ENCODE measurements around the gene MYO15B.

The MYO15B gene

GRCh38 chr17:75546181-75546580 lies 41.4 kb upstream of the MYO15B start:
- no peak for DNase-seq (ENCODE audit: low read depth)
- TF ChIP-seq CTCF (IDR thresholded peaks at IDR 0.05; ENCODE audit: control insufficient read depth, extremely low read depth, insufficient read depth), result no peak
- no peak overlapping the region for H3K4me3 ChIP-seq (ENCODE audit: low read depth, low read length)

GRCh38 chr17:75547091-75547490 lies 40.5 kb upstream of the MYO15B start:
- TF ChIP-seq CTCF (IDR thresholded peaks at IDR 0.05; ENCODE audit: control insufficient read depth, extremely low read depth, insufficient read depth), result no peak
- DNase-seq (ENCODE audit: low read depth), result peak; percentile 65
- peak overlapping the region; percentile 21; the same call in 1 of the 2 replicates for H3K4me3 ChIP-seq (ENCODE audit: low read depth, low read length)

- no peak overlapping the region for H3K4me3 ChIP-seq (ENCODE audit: low read depth, low read length)
- DNase-seq (ENCODE audit: low read depth), result no peak
- TF ChIP-seq CTCF (IDR thresholded peaks at IDR 0.05; ENCODE audit: control insufficient read depth, extremely low read depth, insufficient read depth), result no peak
Observed at GRCh38 chr17:75548813-75549212, 38.8 kb upstream of the MYO15B start.

- peak overlapping the region; percentile 44 for H3K4me3 ChIP-seq (ENCODE audit: low read depth, low read length)
- TF ChIP-seq CTCF (IDR thresholded peaks at IDR 0.05; ENCODE audit: control insufficient read depth, extremely low read depth, insufficient read depth), result no peak
- peak; percentile 66 for DNase-seq (ENCODE audit: low read depth)
Observed at GRCh38 chr17:75549246-75550138, 38.1 kb upstream of the MYO15B start.

GRCh38 chr17:75550139-75550465 lies 37.5 kb upstream of the MYO15B start:
- no peak for TF ChIP-seq CTCF (IDR thresholded peaks at IDR 0.05; ENCODE audit: control insufficient read depth, extremely low read depth, insufficient read depth)
- no peak for DNase-seq (ENCODE audit: low read depth)

GRCh38 chr17:75551266-75551665 lies 36.3 kb upstream of the MYO15B start:
- no peak for TF ChIP-seq CTCF (IDR thresholded peaks at IDR 0.05; ENCODE audit: control insufficient read depth, extremely low read depth, insufficient read depth)
- DNase-seq (ENCODE audit: low read depth), result no peak
- no peak overlapping the region for H3K4me3 ChIP-seq (ENCODE audit: low read depth, low read length)

More at GRCh38 chr17:75550139-75550465, 37.5 kb upstream of the MYO15B start:
- H3K4me3 ChIP-seq (ENCODE audit: low read depth, low read length), result peak overlapping the region; percentile 44

Data from LNCaP clone FGC (cell line).